Mammary epithelial cell (primary cell): Measurements from ENCODE around the gene FRS2.

Source experiments
- EZH2 ChIP-seq: IDR thresholded peaks from 2 replicates; pipeline ENCODE4 v1.6.1; 2012; ENCODE audit warnings: low read length, inconsistent platforms, borderline replicate concordance
- TF ChIP-seq, protein P1 (sequence below), 2 donors: IDR thresholded peaks in 1 of 2; conservative IDR thresholded peaks in 1 of 2; 2 replicates each; pipeline ENCODE4 v1.5.1; 2011 to 2012; ENCODE audit warnings: inconsistent platforms in 2 of 2, low read length in 2 of 2, mild to moderate bottlenecking in 2 of 2, control low read depth in 1 of 2, low read depth in 1 of 2; ENCODE audit not compliant: insufficient read depth in 1 of 2; ENCODE audit errors: extremely low read depth in 1 of 2

DNA sequence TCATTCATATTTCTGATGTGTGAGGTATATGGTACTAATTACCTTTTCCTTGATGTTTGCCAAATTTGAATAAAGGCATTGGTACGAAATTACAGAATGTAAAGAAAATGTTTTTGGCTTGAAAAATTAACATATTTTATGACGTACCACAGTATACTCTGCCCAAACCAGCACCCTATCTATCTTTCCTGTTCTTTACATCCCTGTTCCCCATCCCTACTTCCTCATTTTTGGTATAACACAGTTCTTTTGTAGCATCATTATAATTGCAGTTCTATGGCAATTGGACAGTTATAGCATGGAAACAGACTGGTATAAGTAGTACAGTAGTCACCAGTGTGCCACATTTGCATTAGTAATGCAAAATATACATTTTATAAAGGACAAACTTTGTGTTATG lies 108.1 kb downstream of the FRS2 start:
- no peak for TF ChIP-seq EZH2
- TF ChIP-seq, protein P1, sequence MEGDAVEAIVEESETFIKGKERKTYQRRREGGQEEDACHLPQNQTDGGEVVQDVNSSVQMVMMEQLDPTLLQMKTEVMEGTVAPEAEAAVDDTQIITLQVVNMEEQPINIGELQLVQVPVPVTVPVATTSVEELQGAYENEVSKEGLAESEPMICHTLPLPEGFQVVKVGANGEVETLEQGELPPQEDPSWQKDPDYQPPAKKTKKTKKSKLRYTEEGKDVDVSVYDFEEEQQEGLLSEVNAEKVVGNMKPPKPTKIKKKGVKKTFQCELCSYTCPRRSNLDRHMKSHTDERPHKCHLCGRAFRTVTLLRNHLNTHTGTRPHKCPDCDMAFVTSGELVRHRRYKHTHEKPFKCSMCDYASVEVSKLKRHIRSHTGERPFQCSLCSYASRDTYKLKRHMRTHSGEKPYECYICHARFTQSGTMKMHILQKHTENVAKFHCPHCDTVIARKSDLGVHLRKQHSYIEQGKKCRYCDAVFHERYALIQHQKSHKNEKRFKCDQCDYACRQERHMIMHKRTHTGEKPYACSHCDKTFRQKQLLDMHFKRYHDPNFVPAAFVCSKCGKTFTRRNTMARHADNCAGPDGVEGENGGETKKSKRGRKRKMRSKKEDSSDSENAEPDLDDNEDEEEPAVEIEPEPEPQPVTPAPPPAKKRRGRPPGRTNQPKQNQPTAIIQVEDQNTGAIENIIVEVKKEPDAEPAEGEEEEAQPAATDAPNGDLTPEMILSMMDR (conservative IDR thresholded peaks at IDR 0.05 in 1 of 2, IDR thresholded peaks at IDR 0.05 in 1 of 2; ENCODE audit: extremely low read depth in 1 of 2, insufficient read depth in 1 of 2, low read depth in 1 of 2, low read length in 2 of 2): no peak
